ENCODE data around the gene GABRA5.

Gene GABRA5

DNA sequence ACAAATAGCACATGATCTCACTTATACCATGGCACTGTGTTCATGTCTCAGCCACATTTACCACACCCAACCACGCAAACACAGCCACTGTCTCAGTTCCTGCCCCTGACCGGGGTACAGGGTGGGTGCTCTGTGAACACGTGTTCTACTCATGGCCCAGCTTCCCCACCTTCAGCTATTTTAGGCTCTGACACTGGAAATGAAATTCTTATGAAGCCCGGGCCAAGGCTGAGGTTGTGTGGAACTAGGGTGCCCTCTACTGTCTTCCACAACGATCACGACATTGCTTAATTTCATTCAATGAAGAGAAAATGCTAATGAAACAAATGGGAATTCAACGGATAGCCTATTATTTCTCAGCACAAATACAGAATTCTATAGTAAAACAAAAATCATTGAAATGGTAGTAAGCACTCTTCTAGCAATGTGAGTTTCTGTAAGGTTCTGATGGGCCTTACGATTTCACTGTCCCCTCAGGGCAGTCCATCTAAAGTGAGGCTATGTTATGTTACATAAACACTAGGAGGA is 2.1 kb upstream of the GABRA5 start:
- H3K27me3 ChIP-seq = peaks cover 48% of the 10 kb centered on the region
- TF ChIP-seq, protein P1, sequence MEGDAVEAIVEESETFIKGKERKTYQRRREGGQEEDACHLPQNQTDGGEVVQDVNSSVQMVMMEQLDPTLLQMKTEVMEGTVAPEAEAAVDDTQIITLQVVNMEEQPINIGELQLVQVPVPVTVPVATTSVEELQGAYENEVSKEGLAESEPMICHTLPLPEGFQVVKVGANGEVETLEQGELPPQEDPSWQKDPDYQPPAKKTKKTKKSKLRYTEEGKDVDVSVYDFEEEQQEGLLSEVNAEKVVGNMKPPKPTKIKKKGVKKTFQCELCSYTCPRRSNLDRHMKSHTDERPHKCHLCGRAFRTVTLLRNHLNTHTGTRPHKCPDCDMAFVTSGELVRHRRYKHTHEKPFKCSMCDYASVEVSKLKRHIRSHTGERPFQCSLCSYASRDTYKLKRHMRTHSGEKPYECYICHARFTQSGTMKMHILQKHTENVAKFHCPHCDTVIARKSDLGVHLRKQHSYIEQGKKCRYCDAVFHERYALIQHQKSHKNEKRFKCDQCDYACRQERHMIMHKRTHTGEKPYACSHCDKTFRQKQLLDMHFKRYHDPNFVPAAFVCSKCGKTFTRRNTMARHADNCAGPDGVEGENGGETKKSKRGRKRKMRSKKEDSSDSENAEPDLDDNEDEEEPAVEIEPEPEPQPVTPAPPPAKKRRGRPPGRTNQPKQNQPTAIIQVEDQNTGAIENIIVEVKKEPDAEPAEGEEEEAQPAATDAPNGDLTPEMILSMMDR (IDR thresholded peaks at IDR 0.05; ENCODE audit: low read depth, low read length) = peak; percentile 86
- peak; percentile 54 for DNase-seq

DNA sequence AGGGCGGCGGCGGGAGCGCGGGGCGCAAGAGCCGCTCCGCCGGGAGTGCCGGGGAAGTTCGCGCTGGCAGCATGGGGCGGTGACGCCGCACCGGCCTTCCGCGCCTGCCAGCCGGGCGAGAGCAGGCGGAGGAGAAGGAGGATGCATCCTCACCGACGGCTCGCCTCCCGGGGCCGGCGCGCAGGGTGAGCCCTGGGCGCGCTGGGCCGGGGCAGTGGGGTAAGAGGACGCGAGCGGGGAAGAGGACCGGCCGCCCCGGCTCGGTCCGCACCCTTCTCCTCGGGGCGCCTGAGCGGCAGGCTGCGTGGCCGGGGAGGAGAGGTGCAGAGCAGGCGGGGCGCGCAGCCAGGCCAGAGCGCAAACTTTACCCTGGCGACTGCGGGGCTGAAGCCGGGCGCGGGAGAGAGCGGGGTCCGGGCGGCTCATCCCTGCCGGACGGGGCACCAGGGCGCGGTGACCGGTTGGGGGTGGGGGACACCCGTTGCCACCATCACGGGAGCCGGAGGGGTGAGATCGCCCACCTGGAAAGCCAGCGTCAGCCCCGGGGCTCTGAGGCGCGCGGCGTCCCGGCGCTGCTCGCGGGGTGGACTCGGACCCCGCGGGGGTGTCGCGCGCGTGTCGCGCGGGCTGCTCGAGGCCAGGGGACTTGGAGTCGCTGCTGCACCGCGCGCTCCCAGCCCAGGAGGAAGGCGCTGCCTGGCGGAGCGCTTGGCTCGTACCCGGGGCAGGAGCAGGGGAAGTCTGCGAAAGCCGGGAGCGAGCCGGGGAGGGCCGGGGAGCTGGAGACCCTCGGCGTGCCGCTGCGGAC is 542 bp downstream of the GABRA5 start:
- Histone ChIP-seq H3K4me3 (ENCODE audit: low read depth, low read length) (no peak overlapping the region), H3K4me1 (no peaks in the 10 kb centered on the region), H3K27me3 (peaks cover 59% of the 10 kb centered on the region), H3K36me3 (no peaks in the 10 kb centered on the region), H3K9me3 (no peaks in the 10 kb centered on the region)
- no peak for DNase-seq
- TF ChIP-seq, protein P1 (IDR thresholded peaks at IDR 0.05; ENCODE audit: low read depth, low read length) = no peak

More for the DNA sequence above, 2.1 kb upstream of the GABRA5 start:
- Histone ChIP-seq H3K9me3 (no peaks in the 10 kb centered on the region), H3K36me3 (no peaks in the 10 kb centered on the region), H3K4me1 (no peaks in the 10 kb centered on the region), H3K4me3 (ENCODE audit: low read depth, low read length) (no peak overlapping the region)

DNA sequence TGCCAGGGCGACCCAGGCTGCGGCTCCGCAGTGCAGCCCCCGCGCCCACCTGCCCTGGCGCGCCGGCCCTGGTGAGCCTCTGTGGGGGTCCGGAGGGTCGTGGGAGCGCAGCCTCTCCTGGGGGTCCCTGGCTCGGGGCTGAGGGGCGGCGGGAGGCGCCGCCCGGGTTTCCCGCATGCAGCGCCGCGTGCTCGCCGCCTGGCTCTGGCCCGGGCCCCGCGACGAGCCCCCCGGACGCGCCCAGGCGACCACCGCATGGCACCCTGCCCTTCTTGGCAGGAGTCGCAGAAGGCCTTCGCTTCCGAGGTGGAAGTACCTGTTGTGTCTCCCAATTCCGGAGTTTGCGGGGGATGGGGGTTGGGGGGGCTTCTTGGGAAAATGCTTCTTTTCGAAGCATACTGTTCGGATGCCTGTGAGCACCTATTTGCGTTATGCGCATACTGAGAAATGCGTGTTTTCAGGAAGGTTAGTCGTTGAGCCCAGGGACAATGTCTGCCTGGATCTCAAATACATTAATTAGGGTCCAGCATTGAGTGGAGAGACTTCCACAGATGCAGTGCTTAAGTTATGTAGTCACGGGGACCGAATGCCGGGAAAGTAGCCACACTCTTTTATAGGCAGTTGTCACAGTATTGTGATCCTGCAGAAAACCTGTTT is 1.3 kb downstream of the GABRA5 start:
- Histone ChIP-seq H3K4me3 (ENCODE audit: low read depth, low read length) (no peak overlapping the region), H3K9me3 (no peaks in the 10 kb centered on the region), H3K4me1 (no peaks in the 10 kb centered on the region), H3K36me3 (no peaks in the 10 kb centered on the region), H3K27me3 (peaks cover 56% of the 10 kb centered on the region)
- TF ChIP-seq, protein P1 (IDR thresholded peaks at IDR 0.05; ENCODE audit: low read depth, low read length) = no peak
- no peak for DNase-seq

DNA sequence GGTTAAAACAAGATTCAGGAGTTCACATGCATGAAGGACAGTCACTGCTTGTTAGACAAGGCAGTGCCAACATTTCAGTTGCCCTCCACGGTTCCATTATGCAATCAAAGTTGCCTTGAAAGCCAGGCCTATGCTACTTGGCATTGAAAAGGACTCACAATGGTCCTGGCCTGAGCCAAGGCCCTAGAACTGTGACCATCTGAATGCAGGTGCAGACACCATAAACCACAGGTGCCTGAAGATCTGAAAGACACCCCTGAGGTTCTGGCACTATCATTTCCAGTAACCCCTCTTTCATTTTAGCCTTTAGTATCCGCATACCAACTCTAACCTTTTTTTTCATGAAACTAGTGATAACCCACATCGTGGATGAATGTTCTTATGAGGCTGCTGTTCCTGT is 2.8 kb downstream of the GABRA5 start:
- Histone ChIP-seq H3K4me3 (ENCODE audit: low read depth, low read length) (no peak overlapping the region), H3K36me3 (no peaks in the 10 kb centered on the region), H3K9me3 (no peaks in the 10 kb centered on the region), H3K4me1 (no peaks in the 10 kb centered on the region), H3K27me3 (peaks cover 60% of the 10 kb centered on the region)
- TF ChIP-seq, protein P1 (IDR thresholded peaks at IDR 0.05; ENCODE audit: low read depth, low read length) = no peak
- no peak for DNase-seq

DNA sequence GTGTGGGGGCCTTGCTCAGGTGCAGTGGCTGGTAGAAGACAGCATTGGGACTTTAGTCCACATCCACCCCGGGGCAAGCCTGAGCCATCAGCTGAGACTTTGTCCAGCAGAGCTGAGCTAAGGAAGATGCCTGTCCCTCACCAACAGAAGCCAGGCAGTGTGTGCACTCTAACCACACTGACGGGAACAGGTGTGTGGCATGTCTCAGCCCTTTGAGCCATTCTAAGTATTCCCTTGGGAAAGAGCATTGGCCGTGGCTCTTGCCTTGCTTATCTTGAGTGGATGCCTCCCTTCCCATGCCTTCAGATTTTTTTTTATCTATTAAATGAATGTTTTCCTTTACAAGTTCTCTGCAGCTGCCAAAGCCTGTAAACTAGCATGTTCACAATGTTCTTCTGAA is 3.5 kb downstream of the GABRA5 start:
- H3K4me3 ChIP-seq (ENCODE audit: low read depth, low read length) = no peak overlapping the region
- no peaks in the 10 kb centered on the region for H3K9me3 ChIP-seq
- H3K4me1 ChIP-seq = no peaks in the 10 kb centered on the region
- TF ChIP-seq, protein P1 (IDR thresholded peaks at IDR 0.05; ENCODE audit: low read depth, low read length) = no peak
- H3K27me3 ChIP-seq = peaks cover 59% of the 10 kb centered on the region
- H3K36me3 ChIP-seq = no peaks in the 10 kb centered on the region
- DNase-seq = no peak

DNA sequence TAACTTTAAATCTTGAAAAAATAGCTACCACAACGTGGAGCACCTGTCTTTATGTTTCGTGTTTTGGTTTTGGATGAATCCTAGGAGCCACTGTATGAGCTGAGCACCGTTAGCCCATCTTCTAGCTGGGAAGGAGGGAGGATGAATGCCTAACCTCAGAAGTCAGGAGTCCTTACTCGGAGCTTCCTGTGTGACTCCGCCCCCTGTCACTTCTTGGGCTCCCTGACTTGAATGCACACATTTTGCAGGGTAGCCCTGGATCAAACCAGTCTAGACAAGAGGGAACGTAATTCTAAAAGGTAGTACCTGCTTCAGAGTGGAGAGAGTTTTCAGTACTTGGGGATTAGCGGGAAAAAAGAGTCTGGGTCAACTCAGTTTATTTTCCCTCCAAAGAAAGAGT is 5.3 kb downstream of the GABRA5 start:
- Histone ChIP-seq H3K4me1 (no peaks in the 10 kb centered on the region), H3K27me3 (peaks cover 47% of the 10 kb centered on the region), H3K4me3 (ENCODE audit: low read depth, low read length) (no peak overlapping the region), H3K36me3 (no peaks in the 10 kb centered on the region), H3K9me3 (no peaks in the 10 kb centered on the region)
- TF ChIP-seq, protein P1 (IDR thresholded peaks at IDR 0.05; ENCODE audit: low read depth, low read length) = no peak
- DNase-seq = no peak
